Keratinocyte (primary cell): ENCODE measurements around the gene ZCCHC24. TPM values are rescaled to one million over a fixed set of nuclear protein-coding genes. Genes with fewer than 3 reads are reported as not detected.

Source experiments
- DNase-seq: peaks from one replicate; pipeline ENCODE4 v3.0.0-alpha.2; 2011; ENCODE audit warnings: low read depth, missing footprints, low spot score
- FAIRE-seq: peaks from 2 replicates; lab custom pipeline; 2011; peaks lifted over from hg19 to GRCh38; lab: Jason Lieb, UNC
- H2AFZ ChIP-seq: 2 replicates; pipeline ENCODE4 v1.6.0; 2012; ENCODE audit warnings: low read length, control low read depth, inconsistent platforms; ENCODE audit not compliant: control insufficient read depth
- H3K27ac ChIP-seq: 2 replicates; pipeline ENCODE4 v1.5.1; 2011; ENCODE audit warnings: low read length; ENCODE audit not compliant: control insufficient read depth, insufficient read depth
- H3K27me3 ChIP-seq: 3 replicates; pipeline ENCODE4 v1.6.0; 2011; ENCODE audit warnings: low read length; ENCODE audit not compliant: control insufficient read depth, insufficient read depth; ENCODE audit errors: extremely low read depth
- H3K36me3 ChIP-seq, 2 experiments: 2 replicates in 1 of 2; 3 replicates in 1 of 2; pipeline ENCODE4 v1.5.1; 2011; ENCODE audit warnings: low read length in 2 of 2, mild to moderate bottlenecking in 1 of 2; ENCODE audit not compliant: control insufficient read depth in 2 of 2, insufficient read depth in 2 of 2; ENCODE audit errors: extremely low read depth in 1 of 2
- H3K4me1 ChIP-seq: 3 replicates; pipeline ENCODE4 v1.5.1; 2011; ENCODE audit warnings: low read length; ENCODE audit not compliant: control insufficient read depth, insufficient read depth; ENCODE audit errors: extremely low read depth
- H3K4me2 ChIP-seq: 3 replicates; pipeline ENCODE4 v1.6.0; 2011; ENCODE audit warnings: low read depth, low read length; ENCODE audit not compliant: control insufficient read depth, insufficient read depth; ENCODE audit errors: extremely low read depth
- H3K4me3 ChIP-seq, 3 experiments: fragments of 200-600 bp in 1 of 3; sonication (generic) in 1 of 3; 2 replicates in 2 of 3; 3 replicates in 1 of 3; pipeline ENCODE4 v1.5.1; 2011 to 2016; ENCODE audit warnings: low read length in 3 of 3, mild to moderate bottlenecking in 3 of 3, control low read depth in 2 of 3, inconsistent platforms in 1 of 3, low read depth in 1 of 3, mixed read lengths in 1 of 3, mixed run types in 1 of 3, moderate library complexity in 1 of 3; ENCODE audit not compliant: control insufficient read depth in 2 of 3, insufficient read depth in 2 of 3; ENCODE audit errors: extremely low read depth in 1 of 3
- H3K79me2 ChIP-seq: 2 replicates; pipeline ENCODE4 v1.6.0; 2012; ENCODE audit warnings: low read length; ENCODE audit not compliant: control insufficient read depth, insufficient read depth
- H3K9ac ChIP-seq: 3 replicates; pipeline ENCODE4 v1.6.0; 2011; ENCODE audit warnings: low read length; ENCODE audit not compliant: control insufficient read depth, insufficient read depth; ENCODE audit errors: extremely low read depth
- H3K9me1 ChIP-seq: 3 replicates; pipeline ENCODE4 v1.6.0; 2011; ENCODE audit warnings: low read length; ENCODE audit not compliant: control insufficient read depth, insufficient read depth; ENCODE audit errors: extremely low read depth
- H3K9me3 ChIP-seq: 2 replicates; pipeline ENCODE4 v1.5.1; 2012; ENCODE audit warnings: low read depth, low read length; ENCODE audit not compliant: control insufficient read depth
- H4K20me1 ChIP-seq: 3 replicates; pipeline ENCODE4 v1.6.0; 2011; ENCODE audit warnings: low read length; ENCODE audit not compliant: control insufficient read depth, insufficient read depth; ENCODE audit errors: extremely low read depth
- CTCF ChIP-seq, 3 experiments: IDR thresholded peaks in 1 of 3; conservative IDR thresholded peaks in 1 of 3; optimal IDR thresholded peaks in 1 of 3; 2 replicates in 2 of 3; 3 replicates in 1 of 3; pipeline versions ENCODE3 to v1.5.1; 2011; ENCODE audit warnings: low read length in 3 of 3, mild to moderate bottlenecking in 3 of 3, moderate library complexity in 2 of 3, control low read depth in 1 of 3, inconsistent platforms in 1 of 3; ENCODE audit not compliant: insufficient read depth in 2 of 3; ENCODE audit errors: extremely low read depth in 1 of 3
- EZH2 ChIP-seq: IDR thresholded peaks from one replicate; pipeline ENCODE4 v1.6.1; 2012; ENCODE audit warnings: inconsistent platforms, mild to moderate bottlenecking, low read length, moderate library complexity
- dilution Hi-C: fragments of 300-500 bp; cut with MboI; formaldehyde crosslinking; loops from one replicate; pipeline ENCODE4 v1.7.0; 2020; ENCODE audit warnings: low sequenced_read_pairs; ENCODE audit not compliant: extremely low pct_ligation_motif_present
- polyA plus RNA-seq, 5 experiments: library from polyadenylated mRNA; depleted of rRNA in 3 of 5; stranded (reverse) in 3 of 5; stranded (forward) in 1 of 5; unstranded in 1 of 5; fragments of >200 nt; gene quantifications; 1 replicate in 1 of 5; 2 replicates in 3 of 5; 3 replicates in 1 of 5; pipeline versions ENCODE4 v1.2.1 to v1.2.3, GENCODE V29; 2011 to 2012; ENCODE audit warnings: missing spikeins in 2 of 5, low read depth in 1 of 5, low replicate concordance in 1 of 5

ZCCHC24 gene
- polyA plus RNA-seq, 1 donor (not counting 4 experiments of a cell fraction or from before 2014, with no cell fraction given): 0.96 TPM

- no peaks in the 10 kb centered on the region for H3K79me2 ChIP-seq
- H3K27ac ChIP-seq: no peak overlapping the region
- peak overlapping the region; percentile 95 for H2AFZ ChIP-seq
- FAIRE-seq (no peak), DNase-seq (no peak)
- H3K9ac ChIP-seq: peak overlapping the region; percentile 49
- TF ChIP-seq EZH2 (no peak), CTCF (optimal IDR thresholded peaks at IDR 0.05 in 1 of 3, IDR thresholded peaks at IDR 0.05 in 1 of 3, conservative IDR thresholded peaks at IDR 0.05 in 1 of 3; ENCODE audit: extremely low read depth in 1 of 3, insufficient read depth in 2 of 3, low read length in 3 of 3) (no peak)
- peaks cover 5% of the 10 kb centered on the region for H3K4me1 ChIP-seq
- peak overlapping the region; percentile 86 for H3K4me2 ChIP-seq
- dilution Hi-C loops: no loop called here
- H3K36me3 ChIP-seq: no peaks in the 10 kb centered on the region
- no peaks in the 10 kb centered on the region for H3K9me1 ChIP-seq
- no peaks in the 10 kb centered on the region for H3K27me3 ChIP-seq
- H3K4me3 ChIP-seq: peak overlapping the region in 2 of 3 experiments; percentile 44 to 54
- no peaks in the 10 kb centered on the region for H3K9me3 ChIP-seq
- H4K20me1 ChIP-seq: no peaks in the 10 kb centered on the region
These were observed 743 bp upstream of the ZCCHC24 start for GRCh38 chr10:79445977-79446757.

DNA sequence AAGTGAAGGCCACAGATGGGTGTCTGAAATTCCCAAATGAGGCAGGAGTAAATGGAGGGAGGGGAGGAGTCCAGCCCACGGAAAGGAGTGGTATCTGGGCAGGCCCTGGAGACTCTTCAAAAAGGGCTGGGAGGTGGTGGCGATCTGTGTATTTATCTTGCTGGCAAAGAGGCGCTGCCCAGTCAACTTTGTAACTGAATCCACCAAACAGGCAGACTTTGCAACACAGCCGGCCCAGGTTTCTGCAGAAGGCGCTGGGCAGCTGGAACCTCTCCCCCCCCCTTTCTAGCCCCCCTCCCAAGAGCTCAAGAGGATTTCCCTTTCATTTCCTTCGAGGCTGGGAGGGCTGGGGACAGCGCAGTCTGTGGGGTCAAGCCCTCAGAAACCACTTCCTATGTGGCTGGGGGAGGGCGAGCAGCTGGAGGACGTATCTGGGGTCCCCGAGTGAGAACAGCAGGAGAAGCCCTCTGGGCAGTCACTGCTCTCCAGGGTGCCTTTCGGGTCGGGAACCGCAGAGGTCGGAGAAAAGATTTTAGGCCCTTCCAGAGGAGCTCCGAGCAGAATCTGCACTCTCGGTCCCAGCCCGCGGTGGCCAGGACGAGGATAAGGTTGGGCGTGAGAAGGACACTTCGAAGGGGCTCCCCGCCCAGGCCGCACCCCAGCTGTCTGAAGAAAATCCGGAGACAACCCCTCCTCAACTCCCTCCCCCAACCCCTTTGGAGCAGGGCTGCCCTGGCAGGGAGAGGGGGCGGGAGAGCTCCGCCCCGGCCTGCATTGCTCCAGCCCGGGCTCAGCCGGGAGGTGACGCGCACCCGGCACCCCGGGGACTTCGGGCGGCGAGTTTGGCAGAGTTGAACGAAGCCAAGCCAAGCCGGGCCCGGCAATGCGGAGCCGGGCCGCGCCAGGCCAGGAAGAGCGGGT, 965 bp downstream of the ZCCHC24 start:
- peaks cover 5% of the 10 kb centered on the region for H3K4me1 ChIP-seq
- no peaks in the 10 kb centered on the region for H3K36me3 ChIP-seq
- no peaks in the 10 kb centered on the region for H3K9me1 ChIP-seq
- peak overlapping the region; percentile 37 for H3K9ac ChIP-seq
- peaks cover 4% of the 10 kb centered on the region for H3K27me3 ChIP-seq
- FAIRE-seq (no peak), DNase-seq (no peak)
- dilution Hi-C loops: no loop called here
- peak overlapping the region; percentile 53 to 62 (median 59) for H3K4me3 ChIP-seq
- no peaks in the 10 kb centered on the region for H4K20me1 ChIP-seq
- no peak overlapping the region for H3K27ac ChIP-seq
- H3K4me2 ChIP-seq: peak overlapping the region; percentile 85
- H3K79me2 ChIP-seq: no peaks in the 10 kb centered on the region
- TF ChIP-seq CTCF (optimal IDR thresholded peaks at IDR 0.05 in 1 of 3, IDR thresholded peaks at IDR 0.05 in 1 of 3, conservative IDR thresholded peaks at IDR 0.05 in 1 of 3; ENCODE audit: extremely low read depth in 1 of 3, insufficient read depth in 2 of 3, low read length in 3 of 3) (no peak), EZH2 (no peak)
- H2AFZ ChIP-seq: peak overlapping the region; percentile 53
- no peaks in the 10 kb centered on the region for H3K9me3 ChIP-seq
